Neuronal stem cell (in vitro differentiated cells): ENCODE results near the gene ITGB6.

Experiments used
- DNase-seq: peaks from one replicate; pipeline ENCODE4 v3.0.0-alpha.2; 2013; ENCODE audit warnings: low spot score
- H2AFZ ChIP-seq: one replicate; pipeline ENCODE4 v1.6.1; 2013; ENCODE audit warnings: mild to moderate bottlenecking, low read length, inconsistent platforms
- H2AK5ac ChIP-seq: 2 replicates; pipeline ENCODE4 v1.6.1; 2013; ENCODE audit warnings: low read depth, mild to moderate bottlenecking, inconsistent platforms, low read length, moderate library complexity, mixed read lengths
- H2BK120ac ChIP-seq: 2 replicates; pipeline ENCODE4 v1.6.1; 2013; ENCODE audit warnings: low read depth, mild to moderate bottlenecking, inconsistent platforms, low read length, moderate library complexity, mixed read lengths
- H2BK12ac ChIP-seq: one replicate; pipeline ENCODE4 v1.6.1; 2013; ENCODE audit warnings: low read length, inconsistent platforms
- H2BK15ac ChIP-seq: 2 replicates; pipeline ENCODE4 v1.6.1; 2013; ENCODE audit warnings: mild to moderate bottlenecking, low read length, inconsistent platforms, mixed read lengths
- H2BK5ac ChIP-seq: one replicate; pipeline ENCODE4 v1.6.1; 2013; ENCODE audit warnings: inconsistent platforms, mild to moderate bottlenecking, low read length, moderate library complexity
- H3K14ac ChIP-seq: one replicate; pipeline ENCODE4 v1.6.1; 2013; ENCODE audit warnings: low read length, inconsistent platforms
- H3K18ac ChIP-seq: 2 replicates; pipeline ENCODE4 v1.6.1; 2013; ENCODE audit warnings: low read length, inconsistent platforms
- H3K23ac ChIP-seq: 2 replicates; pipeline ENCODE4 v1.6.1; 2013; ENCODE audit warnings: low read depth, mild to moderate bottlenecking, mixed read lengths, low read length, inconsistent platforms; ENCODE audit not compliant: poor library complexity
- H3K27ac ChIP-seq: replicated peaks from 3 replicates; pipeline ENCODE4 v1.5.1; 2013; ENCODE audit warnings: low read length, inconsistent platforms
- H3K27me3 ChIP-seq, 3 experiments: 2 replicates each; pipeline ENCODE4 v1.6.1; 2013; ENCODE audit warnings: low read length in 3 of 3, mild to moderate bottlenecking in 2 of 3, inconsistent platforms in 1 of 3, low read depth in 1 of 3, mixed read lengths in 1 of 3, moderate library complexity in 1 of 3; ENCODE audit not compliant: control insufficient read depth in 3 of 3, insufficient read depth in 3 of 3
- H3K36me3 ChIP-seq, 2 donors: replicated peaks in 1 of 2; 2 replicates each; pipeline ENCODE4 v1.6.1; 2013; ENCODE audit warnings: low read length in 2 of 2; ENCODE audit not compliant: control insufficient read depth in 2 of 2, insufficient read depth in 2 of 2
- H3K4ac ChIP-seq: 2 replicates; pipeline ENCODE4 v1.6.1; 2013; ENCODE audit warnings: inconsistent platforms, mild to moderate bottlenecking, low read length, moderate library complexity
- H3K4me1 ChIP-seq, 2 donors: 1 replicate in 1 of 2; 2 replicates in 1 of 2; pipeline ENCODE4 v1.6.1; 2013; ENCODE audit warnings: low read length in 2 of 2, low read depth in 1 of 2; ENCODE audit not compliant: control insufficient read depth in 2 of 2, insufficient read depth in 1 of 2
- H3K4me2 ChIP-seq: one replicate; pipeline ENCODE4 v1.6.1; 2013; ENCODE audit warnings: mild to moderate bottlenecking, low read length, inconsistent platforms; ENCODE audit not compliant: insufficient read depth, poor library complexity, severe bottlenecking
- H3K4me3 ChIP-seq, 2 donors: 2 replicates each; pipeline ENCODE4 v1.5.1; 2013; ENCODE audit warnings: low read length in 2 of 2, mild to moderate bottlenecking in 2 of 2, inconsistent platforms in 1 of 2, moderate library complexity in 1 of 2
- H3K79me1 ChIP-seq: one replicate; pipeline ENCODE4 v1.6.1; 2013; ENCODE audit warnings: low read depth, mild to moderate bottlenecking, inconsistent platforms, low read length, moderate library complexity
- H3K9ac ChIP-seq: one replicate; pipeline ENCODE4 v1.6.1; 2013; ENCODE audit warnings: mild to moderate bottlenecking, low read depth, low read length, inconsistent platforms; ENCODE audit not compliant: poor library complexity
- H3K9me3 ChIP-seq, 2 donors: replicated peaks in 1 of 2; 2 replicates each; pipeline versions ENCODE3 to v1.6.1; 2013; ENCODE audit warnings: low read length in 2 of 2, mild to moderate bottlenecking in 2 of 2, inconsistent platforms in 1 of 2, low read depth in 1 of 2, mixed read lengths in 1 of 2, moderate library complexity in 1 of 2; ENCODE audit not compliant: control insufficient read depth in 2 of 2, insufficient read depth in 1 of 2
- H4K8ac ChIP-seq: one replicate; pipeline ENCODE4 v1.6.1; 2013; ENCODE audit warnings: low read depth, mild to moderate bottlenecking, inconsistent platforms, low read length, moderate library complexity
- H4K91ac ChIP-seq: one replicate; pipeline ENCODE4 v1.6.1; 2013; ENCODE audit warnings: low read length, low read depth, mild to moderate bottlenecking, inconsistent platforms; ENCODE audit not compliant: poor library complexity
- WGBS, 2 donors: extraction: QIAGEN DNeasy Blood & Tissue Kit; methylation state at CpG; one replicate each; pipeline ENCODE4 v1.1.7; 2013; ENCODE audit warnings: missing lambda C conversion rate in 2 of 2, mixed read lengths in 1 of 2; ENCODE audit not compliant: insufficient read length in 2 of 2, insufficient replicate concordance in 1 of 2; ENCODE audit errors: extremely low coverage in 2 of 2; 5-methylcytosine and 5-hydroxymethylcytosine counted together

Gene ITGB6

GRCh38 chr2:160055726-160056108, 144.4 kb downstream of the ITGB6 start:
- WGBS, 2 donors = no CpG with 5 or more reads among the region's 7 CpGs
- H3K4me3 ChIP-seq = no peak overlapping the region
- H3K27ac ChIP-seq = no peak overlapping the region
- peaks cover 5 to 7% of the 10 kb centered on the region in 2 donors for H3K4me1 ChIP-seq
- H3K27me3 ChIP-seq = peaks cover 0 to 24% (median 0%) of the 10 kb centered on the region in 3 experiments
- H3K79me1 ChIP-seq = no peaks in the 10 kb centered on the region
- no peaks in the 10 kb centered on the region for H3K36me3 ChIP-seq
- H2BK15ac ChIP-seq = no peak overlapping the region
- H3K14ac ChIP-seq = no peak overlapping the region
- H3K18ac ChIP-seq = peak overlapping the region; percentile 5
- H2BK120ac ChIP-seq = no peak overlapping the region
- H3K4me2 ChIP-seq = no peak overlapping the region
- DNase-seq = no peak
- no peak overlapping the region for H2BK12ac ChIP-seq
- H3K9ac ChIP-seq = no peak overlapping the region
- no peak overlapping the region for H2AFZ ChIP-seq
- H4K91ac ChIP-seq = no peak overlapping the region
- H2AK5ac ChIP-seq = no peak overlapping the region
- H2BK5ac ChIP-seq = no peak overlapping the region
- no peak overlapping the region for H3K23ac ChIP-seq
- no peak overlapping the region for H4K8ac ChIP-seq
- no peak overlapping the region for H3K4ac ChIP-seq
- no peaks in the 10 kb centered on the region for H3K9me3 ChIP-seq

GRCh38 chr2:160054984-160055725, 144.9 kb downstream of the ITGB6 start:
- no peak for DNase-seq
- H3K4me1 ChIP-seq = peaks cover 5 to 7% of the 10 kb centered on the region in 2 donors
- no peak overlapping the region for H2BK12ac ChIP-seq
- H3K14ac ChIP-seq = no peak overlapping the region
- no peak overlapping the region for H4K8ac ChIP-seq
- no peak overlapping the region for H3K4me2 ChIP-seq
- H3K27me3 ChIP-seq = peaks cover 0 to 21% (median 0%) of the 10 kb centered on the region in 3 experiments
- H2AFZ ChIP-seq = no peak overlapping the region
- H3K4ac ChIP-seq = no peak overlapping the region
- H2BK5ac ChIP-seq = no peak overlapping the region
- H3K36me3 ChIP-seq = no peaks in the 10 kb centered on the region
- no peaks in the 10 kb centered on the region for H3K9me3 ChIP-seq
- H3K27ac ChIP-seq = no peak overlapping the region
- no CpG with 5 or more reads among the region's 7 CpGs for WGBS, 2 donors
- no peak overlapping the region for H3K9ac ChIP-seq
- no peak overlapping the region for H3K18ac ChIP-seq
- H2AK5ac ChIP-seq = no peak overlapping the region
- no peak overlapping the region for H3K23ac ChIP-seq
- H4K91ac ChIP-seq = no peak overlapping the region
- H2BK120ac ChIP-seq = no peak overlapping the region
- no peaks in the 10 kb centered on the region for H3K79me1 ChIP-seq
- no peak overlapping the region for H3K4me3 ChIP-seq
- H2BK15ac ChIP-seq = no peak overlapping the region

- H3K4me1 ChIP-seq = peaks cover 5 to 7% of the 10 kb centered on the region in 2 donors
- H2BK5ac ChIP-seq = no peak overlapping the region
- no peak overlapping the region for H3K4ac ChIP-seq
- no peak overlapping the region for H2BK12ac ChIP-seq
- peaks cover 0 to 16% (median 0%) of the 10 kb centered on the region in 3 experiments for H3K27me3 ChIP-seq
- H3K9ac ChIP-seq = no peak overlapping the region
- H2AK5ac ChIP-seq = no peak overlapping the region
- H2AFZ ChIP-seq = no peak overlapping the region
- WGBS, 2 donors = no CpG with 5 or more reads among the region's 2 CpGs
- no peak overlapping the region for H3K23ac ChIP-seq
- no peak overlapping the region for H3K14ac ChIP-seq
- no peak overlapping the region for H3K4me3 ChIP-seq
- H3K4me2 ChIP-seq = no peak overlapping the region
- no peaks in the 10 kb centered on the region for H3K9me3 ChIP-seq
- no peak overlapping the region for H2BK15ac ChIP-seq
- H4K8ac ChIP-seq = no peak overlapping the region
- no peak overlapping the region for H4K91ac ChIP-seq
- no peak for DNase-seq
- H3K79me1 ChIP-seq = no peaks in the 10 kb centered on the region
- no peak overlapping the region for H3K27ac ChIP-seq
- H3K36me3 ChIP-seq = no peaks in the 10 kb centered on the region
- no peak overlapping the region for H3K18ac ChIP-seq
- H2BK120ac ChIP-seq = no peak overlapping the region
These were observed 146.1 kb downstream of the ITGB6 start for GRCh38 chr2:160053946-160054345.

GRCh38 chr2:160052531-160052930, 147.5 kb downstream of the ITGB6 start:
- no peak overlapping the region for H3K9ac ChIP-seq
- no peak overlapping the region for H3K4me2 ChIP-seq
- no peak overlapping the region for H3K23ac ChIP-seq
- no peak for DNase-seq
- peaks cover 5 to 7% of the 10 kb centered on the region in 2 donors for H3K4me1 ChIP-seq
- H2AFZ ChIP-seq = no peak overlapping the region
- WGBS, 2 donors = no CpG with 5 or more reads among the region's 2 CpGs
- no peaks in the 10 kb centered on the region for H3K36me3 ChIP-seq
- no peak overlapping the region for H2BK15ac ChIP-seq
- H3K4me3 ChIP-seq = no peak overlapping the region
- no peak overlapping the region for H2AK5ac ChIP-seq
- no peak overlapping the region for H3K18ac ChIP-seq
- no peak overlapping the region for H2BK12ac ChIP-seq
- no peaks in the 10 kb centered on the region for H3K79me1 ChIP-seq
- H2BK120ac ChIP-seq = no peak overlapping the region
- no peak overlapping the region for H4K8ac ChIP-seq
- no peak overlapping the region for H3K27ac ChIP-seq
- H3K14ac ChIP-seq = no peak overlapping the region
- H3K9me3 ChIP-seq = no peaks in the 10 kb centered on the region
- peaks cover 0 to 14% (median 0%) of the 10 kb centered on the region in 3 experiments for H3K27me3 ChIP-seq
- no peak overlapping the region for H2BK5ac ChIP-seq
- no peak overlapping the region for H3K4ac ChIP-seq
- H4K91ac ChIP-seq = no peak overlapping the region
